ENCODE measurements around the gene CCDC188.

DNA sequence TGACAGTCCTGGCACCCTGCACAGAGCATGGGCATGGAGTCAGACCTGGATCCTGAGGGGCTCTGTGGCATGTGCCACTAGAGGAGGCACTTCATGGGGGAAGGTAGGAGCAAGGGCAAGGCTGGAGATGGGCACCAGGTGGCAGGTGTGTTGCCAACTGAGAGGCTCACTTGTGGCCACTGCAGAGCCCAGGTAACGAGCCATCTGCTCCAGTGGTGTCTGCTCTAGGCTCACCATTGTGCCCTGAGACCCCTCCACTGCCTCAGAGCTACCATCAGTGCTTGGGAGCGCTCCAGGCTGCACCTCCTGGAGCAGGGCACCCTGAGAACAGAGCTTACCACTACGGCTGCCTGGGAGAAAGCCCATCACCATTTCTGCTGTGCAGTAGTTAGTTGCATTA lies 20.5 kb downstream of the CCDC188 start:
- TF ChIP-seq CTCF (conservative IDR thresholded peaks at IDR 0.05; ENCODE audit: low read depth, low read length) (no peak), EZH2 (IDR thresholded peaks at IDR 0.05; ENCODE audit: borderline replicate concordance, low read depth, low read length, poor library complexity, severe bottlenecking) (no peak)

All from A673 (cell line).